Esophagus squamous epithelium (tissue), 5 donors: Measurements from ENCODE around the gene OPN5. TPM values are rescaled to one million over a fixed set of nuclear protein-coding genes. Genes with fewer than 3 reads are reported as not detected.

Experiments
- DNase-seq: peaks from one replicate; lab custom pipeline; 2025; lab: John Stamatoyannopoulos, UW
- H3K27ac ChIP-seq, 4 donors: fragments of 200-600 bp; sonication (generic); one replicate each; pipeline ENCODE4 v1.5.1; 2016 to 2019; ENCODE audit warnings: mild to moderate bottlenecking in 1 of 4
- H3K27me3 ChIP-seq, 4 donors: fragments of 200-600 bp; sonication (generic); 1 replicate in 3 of 4; 2 replicates in 1 of 4; pipeline versions ENCODE4 v1.5.1 to v1.6.0; 2017 to 2021; ENCODE audit warnings: antibody characterized with exemption in 1 of 4
- H3K36me3 ChIP-seq, 3 donors: fragments of 200-600 bp; sonication (generic); one replicate each; pipeline ENCODE4 v1.5.1; 2016 to 2019
- H3K4me1 ChIP-seq, 3 donors: fragments of 200-600 bp; sonication (generic); one replicate each; pipeline ENCODE4 v1.5.1; 2017 to 2019
- H3K4me3 ChIP-seq, 4 donors: fragments of 200-600 bp; sonication (generic); 1 replicate in 3 of 4; 2 replicates in 1 of 4; pipeline ENCODE4 v1.5.1; 2016 to 2019; ENCODE audit warnings: mild to moderate bottlenecking in 2 of 4, moderate library complexity in 1 of 4
- H3K9me3 ChIP-seq, 3 donors: fragments of 200-600 bp; sonication (generic); one replicate each; pipeline ENCODE4 v1.5.1; 2016 to 2019
- CTCF ChIP-seq, 6 experiments: fragments of 450-650 bp in 4 of 6; fragments of 200-600 bp in 2 of 6; sonication (generic) in 2 of 6; IDR thresholded peaks; one replicate each; pipeline ENCODE4 v1.5.1; 2016 to 2019; ENCODE audit warnings: antibody characterized with exemption in 6 of 6, mild to moderate bottlenecking in 4 of 6, moderate library complexity in 4 of 6
- POLR2A ChIP-seq, 4 donors: fragments of 450-650 bp; IDR thresholded peaks; one replicate each; pipeline ENCODE4 v1.6.1; 2017; ENCODE audit warnings: antibody characterized with exemption in 4 of 4, mild to moderate bottlenecking in 4 of 4, moderate library complexity in 3 of 4
- WGBS, 2 donors: methylation state at CpG; one replicate each; pipeline ENCODE4 v1.1.5; 2018; 5-methylcytosine and 5-hydroxymethylcytosine counted together
- intact Hi-C: fragments of 100-400 bp; cut with DNase I; formaldehyde crosslinking; loops from one replicate; pipeline ENCODE4 v1.15.0; 2022
- total RNA-seq, 4 donors: library from RNA; depleted of rRNA; stranded (reverse); fragments of >200 nt; gene quantifications; one replicate each; pipeline ENCODE4 v1.1.0, GENCODE V29; 2016
- donor health status: DM: yes; HTN: yes; CAD: no.

OPN5 gene
- total RNA-seq, 4 donors from 2014 or later = not detected

- peak overlapping the region in 2 of 4 donors; percentile 27 to 33 for H3K27ac ChIP-seq
- H3K4me3 ChIP-seq = peak overlapping the region in 2 of 4 donors; percentile 8 to 46
- H3K4me1 ChIP-seq = peaks cover 0 to 17% (median 0%) of the 10 kb centered on the region in 3 donors
- 9 to 17% methylated on average over 12 to 20 of the region's 20 CpGs for WGBS, 2 donors
- no peak for TF ChIP-seq POLR2A (IDR thresholded peaks at IDR 0.05)
- peak; percentile 79 to 96 (median 86) for TF ChIP-seq CTCF (IDR thresholded peaks at IDR 0.05)
- H3K36me3 ChIP-seq = no peaks in the 10 kb centered on the region
- DNase-seq = no peak
- H3K27me3 ChIP-seq = peaks cover 0 to 18% (median 0%) of the 10 kb centered on the region in 4 donors
- no peaks in the 10 kb centered on the region for H3K9me3 ChIP-seq
- intact Hi-C loops = no loop called here
Observed at GRCh38 chr6:47787620-47788497, 6.0 kb downstream of the OPN5 start.

GRCh38 chr6:47788498-47788884 lies 6.7 kb downstream of the OPN5 start:
- Histone ChIP-seq H3K27ac (peak overlapping the region in 2 of 4 donors; percentile 27 to 33), H3K4me1 (peaks cover 0 to 17% (median 0%) of the 10 kb centered on the region in 3 donors), H3K36me3 (no peaks in the 10 kb centered on the region), H3K27me3 (peaks cover 0 to 18% (median 0%) of the 10 kb centered on the region in 4 donors), H3K9me3 (no peaks in the 10 kb centered on the region), H3K4me3 (peak overlapping the region in 1 of 4 donors; percentile 46)
- intact Hi-C loops = no loop called here
- TF ChIP-seq POLR2A (IDR thresholded peaks at IDR 0.05) (no peak), CTCF (IDR thresholded peaks at IDR 0.05) (no peak)
- WGBS, 2 donors = 21 to 38% methylated on average over 5 of the region's 5 CpGs
- no peak for DNase-seq

- Histone ChIP-seq H3K4me1 (peaks cover 0 to 17% (median 0%) of the 10 kb centered on the region in 3 donors), H3K36me3 (no peaks in the 10 kb centered on the region), H3K9me3 (no peaks in the 10 kb centered on the region), H3K27ac (no peak overlapping the region), H3K4me3 (no peak overlapping the region), H3K27me3 (peaks cover 0 to 18% (median 0%) of the 10 kb centered on the region in 4 donors)
- intact Hi-C loops = no loop called here
- DNase-seq = no peak
- TF ChIP-seq CTCF (IDR thresholded peaks at IDR 0.05) (no peak), POLR2A (IDR thresholded peaks at IDR 0.05) (no peak)
- WGBS, 2 donors = 21 to 29% methylated on average over 2 of the region's 2 CpGs
Observed at GRCh38 chr6:47789553-47789952, 7.7 kb downstream of the OPN5 start.

- no peak for DNase-seq
- no peak overlapping the region for H3K27ac ChIP-seq
- H3K4me1 ChIP-seq = peaks cover 0 to 17% (median 0%) of the 10 kb centered on the region in 3 donors
- no peaks in the 10 kb centered on the region for H3K36me3 ChIP-seq
- 76 to 87% methylated on average over 4 of the region's 4 CpGs for WGBS, 2 donors
- no peak overlapping the region for H3K4me3 ChIP-seq
- H3K9me3 ChIP-seq = no peaks in the 10 kb centered on the region
- peaks cover 0 to 9% (median 0%) of the 10 kb centered on the region in 4 donors for H3K27me3 ChIP-seq
- no peak for TF ChIP-seq POLR2A (IDR thresholded peaks at IDR 0.05)
- TF ChIP-seq CTCF (IDR thresholded peaks at IDR 0.05) = no peak
- intact Hi-C loops = no loop called here
Observed at GRCh38 chr6:47792216-47792733, 10.4 kb downstream of the OPN5 start.

- no peak for DNase-seq
- no peak for TF ChIP-seq CTCF (IDR thresholded peaks at IDR 0.05)
- TF ChIP-seq POLR2A (IDR thresholded peaks at IDR 0.05) = no peak
- H3K4me1 ChIP-seq = no peaks in the 10 kb centered on the region
- H3K36me3 ChIP-seq = no peaks in the 10 kb centered on the region
- H3K4me3 ChIP-seq = no peak overlapping the region
- no peaks in the 10 kb centered on the region for H3K9me3 ChIP-seq
- intact Hi-C loops = no loop called here
- WGBS, 2 donors = 84 to 91% methylated on average over 8 of the region's 8 CpGs
- H3K27ac ChIP-seq = no peak overlapping the region
- H3K27me3 ChIP-seq = peaks cover 0 to 3% (median 0%) of the 10 kb centered on the region in 4 donors
Observed at GRCh38 chr6:47794577-47795135, 12.8 kb downstream of the OPN5 start.
